HEK293 (cell line): ENCODE data around the gene AK3.

Experiments used
- CTCF ChIP-seq: fragments of 450-650 bp; formaldehyde crosslinking; IDR thresholded peaks from 2 replicates; pipeline ENCODE4 v1.5.1; 2016; ENCODE audit warnings: missing biosample characterization, missing genetic modification characterization
- HOXD13 ChIP-seq: sonication (generic); formaldehyde crosslinking; IDR thresholded peaks from 2 replicates; pipeline ENCODE4 v1.8.0; 2022; ENCODE audit warnings: missing genetic modification reagents, borderline replicate concordance
- SP3 ChIP-seq: fragments of 450-650 bp; formaldehyde crosslinking; IDR thresholded peaks from 2 replicates; pipeline ENCODE4 v1.5.1; 2016; ENCODE audit warnings: missing biosample characterization, missing genetic modification characterization
- TRIM28 ChIP-seq: IDR thresholded peaks from 2 replicates; pipeline ENCODE4 v1.6.1; 2011; ENCODE audit warnings: low read length, control low read depth, borderline replicate concordance
- ZFP69B ChIP-seq: fragments of 450-650 bp; formaldehyde crosslinking; IDR thresholded peaks from 2 replicates; pipeline ENCODE4 v1.5.1; 2016; ENCODE audit warnings: missing biosample characterization, missing genetic modification characterization
- ZNF514 ChIP-seq: fragments of 450-650 bp; formaldehyde crosslinking; IDR thresholded peaks from 2 replicates; pipeline ENCODE4 v1.5.1; 2016; ENCODE audit warnings: missing biosample characterization, missing genetic modification characterization
- TF ChIP-seq, protein P1 (sequence below): fragments of 450-650 bp; formaldehyde crosslinking; IDR thresholded peaks from 2 replicates; pipeline ENCODE4 v1.5.1; 2016; ENCODE audit warnings: missing biosample characterization, missing genetic modification characterization, low read depth

- TF ChIP-seq ZFP69B (tag by site-specific recombination) (no peak), ZNF514 (no peak), SP3 (tag by site-specific recombination) (no peak), CTCF (tag by site-specific recombination) (no peak), HOXD13 (CRISPR knock-in tag) (no peak), TRIM28 (no peak)
- TF ChIP-seq, protein P1, sequence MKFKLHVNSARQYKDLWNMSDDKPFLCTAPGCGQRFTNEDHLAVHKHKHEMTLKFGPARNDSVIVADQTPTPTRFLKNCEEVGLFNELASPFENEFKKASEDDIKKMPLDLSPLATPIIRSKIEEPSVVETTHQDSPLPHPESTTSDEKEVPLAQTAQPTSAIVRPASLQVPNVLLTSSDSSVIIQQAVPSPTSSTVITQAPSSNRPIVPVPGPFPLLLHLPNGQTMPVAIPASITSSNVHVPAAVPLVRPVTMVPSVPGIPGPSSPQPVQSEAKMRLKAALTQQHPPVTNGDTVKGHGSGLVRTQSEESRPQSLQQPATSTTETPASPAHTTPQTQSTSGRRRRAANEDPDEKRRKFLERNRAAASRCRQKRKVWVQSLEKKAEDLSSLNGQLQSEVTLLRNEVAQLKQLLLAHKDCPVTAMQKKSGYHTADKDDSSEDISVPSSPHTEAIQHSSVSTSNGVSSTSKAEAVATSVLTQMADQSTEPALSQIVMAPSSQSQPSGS (tag by site-specific recombination) = no peak
These were observed 19.3 kb downstream of the AK3 start for GRCh38 chr9:4721736-4722135.
